K562 (cell line): ENCODE data around the gene DIMT1. TPM values are rescaled to one million over a fixed set of nuclear protein-coding genes. Genes with fewer than 3 reads are reported as not detected.

Experiments used
- DIDO1 ChIP-seq: fragments of 450-650 bp; IDR thresholded peaks from 2 replicates; pipeline ENCODE4 v1.6.1; 2016; ENCODE audit warnings: low read depth, missing biosample characterization, missing genetic modification characterization
- KDM1A ChIP-seq, 2 experiments: fragments of 450-650 bp; IDR thresholded peaks; 2 replicates each; pipeline ENCODE4 v1.6.1; 2016; ENCODE audit warnings: mild to moderate bottlenecking in 2 of 2
- PHB2 ChIP-seq: fragments of 450-650 bp; IDR thresholded peaks from 2 replicates; pipeline ENCODE4 v1.6.1; 2017; ENCODE audit warnings: low read depth
- PHF20 ChIP-seq: fragments of 450-650 bp; IDR thresholded peaks from 2 replicates; pipeline ENCODE4 v1.6.1; 2018; ENCODE audit not compliant: partially characterized antibody
- PHTF2 ChIP-seq: fragments of 250-450 bp; sonication (Bioruptor Pico); IDR thresholded peaks from 2 replicates; pipeline ENCODE4 v1.5.0; 2021; ENCODE audit warnings: mild to moderate bottlenecking
- POLR2G ChIP-seq: fragments of 200-400 bp; formaldehyde crosslinking; IDR thresholded peaks from 2 replicates; pipeline ENCODE4 v1.6.1; 2017; ENCODE audit warnings: low read depth, mild to moderate bottlenecking, antibody characterized with exemption, low read length, moderate library complexity
- POLR3G ChIP-seq: IDR thresholded peaks from 2 replicates; pipeline ENCODE4 v1.6.1; 2011; ENCODE audit not compliant: insufficient read length, insufficient replicate concordance; ENCODE audit errors: extremely low read depth
- RBFOX2 ChIP-seq: fragments of 200-400 bp; formaldehyde crosslinking; IDR thresholded peaks from 2 replicates; pipeline ENCODE4 v1.6.1; 2017; ENCODE audit warnings: low read depth, mild to moderate bottlenecking, low read length, moderate library complexity
- RCOR1 ChIP-seq, 2 experiments: IDR thresholded peaks; 2 replicates each; pipeline ENCODE4 v1.6.1; 2012; ENCODE audit warnings: low read depth in 2 of 2, low read length in 2 of 2, borderline replicate concordance in 1 of 2, improper control_type of control experiment in 1 of 2
- TCF7 ChIP-seq: sonication (generic); IDR thresholded peaks from 2 replicates; pipeline ENCODE4 v1.6.1; 2016; ENCODE audit warnings: antibody characterized with exemption, borderline replicate concordance
- TGIF2 ChIP-seq: sonication (generic); formaldehyde crosslinking; IDR thresholded peaks from 2 replicates; pipeline ENCODE4 v1.8.1; 2022; ENCODE audit warnings: mild to moderate bottlenecking, missing genetic modification reagents, moderate library complexity
- ZFP1 ChIP-seq: fragments of 450-650 bp; formaldehyde crosslinking; IDR thresholded peaks from 2 replicates; pipeline ENCODE4 v1.4.0; 2020; ENCODE audit warnings: mild to moderate bottlenecking, mixed read lengths
- polyA plus RNA-seq, 8 experiments: library from polyadenylated mRNA; depleted of rRNA in 4 of 8; stranded (reverse) in 5 of 8; unstranded in 3 of 8; fragments of >200 nt; fragmentation: Nextera tagmentation in 2 of 8; fragmentation: Illumina TruSeq in 1 of 8; extraction: Ambion mirVana in 2 of 8; extraction: Trizol in 1 of 8; gene quantifications; 2 replicates each; pipeline versions ENCODE4 v1.2.1 to v1.2.3, GENCODE V29; 2011 to 2014; ENCODE audit warnings: inconsistent platforms in 1 of 8, missing spikeins in 1 of 8
- total RNA-seq, 7 experiments: library from RNA; depleted of rRNA in 6 of 7; stranded (reverse); fragments of >200 nt in 6 of 7; fragmentation: Illumina TruSeq in 2 of 7; extraction: Trizol in 2 of 7; gene quantifications; 2 replicates each; pipeline versions ENCODE4 v1.2.1 to v1.2.3, GENCODE V29; 2011 to 2021; ENCODE audit warnings: low replicate concordance in 1 of 7
- TF ChIP-seq, protein P1 (sequence below), 2 experiments: fragments of 450-650 bp; formaldehyde crosslinking in 1 of 2; IDR thresholded peaks; 2 replicates each; pipeline versions ENCODE4 v1.4.0 to v1.6.1; 2014 to 2020; ENCODE audit warnings: mild to moderate bottlenecking in 2 of 2, borderline replicate concordance in 1 of 2, low read depth in 1 of 2
- TF ChIP-seq, protein P2 (sequence below): fragments of 250-450 bp; sonication (Bioruptor Pico); IDR thresholded peaks from 2 replicates; pipeline ENCODE4 v1.8.0; 2022; ENCODE audit warnings: moderate library complexity, mild to moderate bottlenecking, inconsistent platforms
- TF ChIP-seq, protein P3 (sequence below): fragments of 450-650 bp; IDR thresholded peaks from 2 replicates; pipeline ENCODE4 v1.6.1; 2018; ENCODE audit not compliant: partially characterized antibody

Gene DIMT1
- total and polyA plus RNA-seq, 9 of the 15 experiments (the other 6 are each of a cell fraction or from before 2014, with no cell fraction given) = 28.9 to 85.3 (median 54.1) TPM

DNA sequence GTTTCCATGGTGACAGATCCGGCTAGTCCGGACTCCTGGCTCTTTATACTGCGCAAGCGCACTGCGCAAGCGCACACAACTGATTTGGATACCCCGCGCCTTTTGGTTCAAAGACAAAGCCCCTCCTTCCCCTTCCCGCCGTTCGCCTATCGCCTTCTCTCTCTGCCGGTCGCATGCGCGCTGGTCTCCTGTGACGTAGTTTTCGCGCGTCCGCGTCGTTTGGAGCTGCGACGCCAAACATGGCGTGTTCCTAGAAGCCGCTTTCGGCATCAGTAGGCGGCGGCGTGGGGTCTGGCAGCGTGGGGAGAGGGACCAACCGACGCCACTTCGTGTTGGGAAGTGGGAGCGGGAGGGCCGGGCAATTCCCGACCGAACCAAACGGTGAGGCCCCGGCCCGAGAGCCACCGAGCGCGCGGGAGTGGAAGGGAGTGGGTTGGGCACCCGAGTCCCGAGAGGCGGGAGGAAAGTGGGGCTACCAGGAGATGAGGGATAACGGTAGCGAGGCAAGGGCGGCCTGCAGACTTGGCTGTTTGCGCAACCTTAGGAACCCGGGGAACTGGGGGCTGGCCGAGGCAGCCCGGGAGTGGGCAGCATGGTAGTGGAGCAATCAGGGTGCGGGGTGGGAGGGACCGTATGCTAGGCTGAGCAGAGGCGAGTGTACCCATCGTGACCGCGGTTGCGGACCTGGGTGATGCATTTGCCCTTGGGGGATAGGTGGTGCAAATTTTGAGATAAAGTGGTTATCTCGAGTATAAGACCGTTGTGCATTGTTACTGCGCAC is 9.0 kb upstream of the DIMT1 start, which contains the start of gene IPO11 (continued):
- TF ChIP-seq, protein P1, sequence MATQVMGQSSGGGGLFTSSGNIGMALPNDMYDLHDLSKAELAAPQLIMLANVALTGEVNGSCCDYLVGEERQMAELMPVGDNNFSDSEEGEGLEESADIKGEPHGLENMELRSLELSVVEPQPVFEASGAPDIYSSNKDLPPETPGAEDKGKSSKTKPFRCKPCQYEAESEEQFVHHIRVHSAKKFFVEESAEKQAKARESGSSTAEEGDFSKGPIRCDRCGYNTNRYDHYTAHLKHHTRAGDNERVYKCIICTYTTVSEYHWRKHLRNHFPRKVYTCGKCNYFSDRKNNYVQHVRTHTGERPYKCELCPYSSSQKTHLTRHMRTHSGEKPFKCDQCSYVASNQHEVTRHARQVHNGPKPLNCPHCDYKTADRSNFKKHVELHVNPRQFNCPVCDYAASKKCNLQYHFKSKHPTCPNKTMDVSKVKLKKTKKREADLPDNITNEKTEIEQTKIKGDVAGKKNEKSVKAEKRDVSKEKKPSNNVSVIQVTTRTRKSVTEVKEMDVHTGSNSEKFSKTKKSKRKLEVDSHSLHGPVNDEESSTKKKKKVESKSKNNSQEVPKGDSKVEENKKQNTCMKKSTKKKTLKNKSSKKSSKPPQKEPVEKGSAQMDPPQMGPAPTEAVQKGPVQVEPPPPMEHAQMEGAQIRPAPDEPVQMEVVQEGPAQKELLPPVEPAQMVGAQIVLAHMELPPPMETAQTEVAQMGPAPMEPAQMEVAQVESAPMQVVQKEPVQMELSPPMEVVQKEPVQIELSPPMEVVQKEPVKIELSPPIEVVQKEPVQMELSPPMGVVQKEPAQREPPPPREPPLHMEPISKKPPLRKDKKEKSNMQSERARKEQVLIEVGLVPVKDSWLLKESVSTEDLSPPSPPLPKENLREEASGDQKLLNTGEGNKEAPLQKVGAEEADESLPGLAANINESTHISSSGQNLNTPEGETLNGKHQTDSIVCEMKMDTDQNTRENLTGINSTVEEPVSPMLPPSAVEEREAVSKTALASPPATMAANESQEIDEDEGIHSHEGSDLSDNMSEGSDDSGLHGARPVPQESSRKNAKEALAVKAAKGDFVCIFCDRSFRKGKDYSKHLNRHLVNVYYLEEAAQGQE (IDR thresholded peaks at IDR 0.05; ENCODE audit: borderline replicate concordance) = peak; percentile 21; the same call in 1 of the 2 replicates
- TF ChIP-seq, protein P1 (CRISPR knock-in tag; IDR thresholded peaks at IDR 0.05; ENCODE audit: low read depth) = peak; percentile 59; the same call in 1 of the 2 replicates
- TF ChIP-seq, protein P2, sequence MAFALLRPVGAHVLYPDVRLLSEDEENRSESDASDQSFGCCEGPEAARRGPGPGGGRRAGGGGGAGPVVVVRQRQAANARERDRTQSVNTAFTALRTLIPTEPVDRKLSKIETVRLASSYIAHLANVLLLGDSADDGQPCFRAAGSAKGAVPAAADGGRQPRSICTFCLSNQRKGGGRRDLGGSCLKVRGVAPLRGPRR (CRISPR knock-in tag) = no peak
- TF ChIP-seq TGIF2 (CRISPR knock-in tag) = no peak
- peak; percentile 85 for TF ChIP-seq DIDO1
- TF ChIP-seq TCF7 = no peak
- TF ChIP-seq, protein P3, sequence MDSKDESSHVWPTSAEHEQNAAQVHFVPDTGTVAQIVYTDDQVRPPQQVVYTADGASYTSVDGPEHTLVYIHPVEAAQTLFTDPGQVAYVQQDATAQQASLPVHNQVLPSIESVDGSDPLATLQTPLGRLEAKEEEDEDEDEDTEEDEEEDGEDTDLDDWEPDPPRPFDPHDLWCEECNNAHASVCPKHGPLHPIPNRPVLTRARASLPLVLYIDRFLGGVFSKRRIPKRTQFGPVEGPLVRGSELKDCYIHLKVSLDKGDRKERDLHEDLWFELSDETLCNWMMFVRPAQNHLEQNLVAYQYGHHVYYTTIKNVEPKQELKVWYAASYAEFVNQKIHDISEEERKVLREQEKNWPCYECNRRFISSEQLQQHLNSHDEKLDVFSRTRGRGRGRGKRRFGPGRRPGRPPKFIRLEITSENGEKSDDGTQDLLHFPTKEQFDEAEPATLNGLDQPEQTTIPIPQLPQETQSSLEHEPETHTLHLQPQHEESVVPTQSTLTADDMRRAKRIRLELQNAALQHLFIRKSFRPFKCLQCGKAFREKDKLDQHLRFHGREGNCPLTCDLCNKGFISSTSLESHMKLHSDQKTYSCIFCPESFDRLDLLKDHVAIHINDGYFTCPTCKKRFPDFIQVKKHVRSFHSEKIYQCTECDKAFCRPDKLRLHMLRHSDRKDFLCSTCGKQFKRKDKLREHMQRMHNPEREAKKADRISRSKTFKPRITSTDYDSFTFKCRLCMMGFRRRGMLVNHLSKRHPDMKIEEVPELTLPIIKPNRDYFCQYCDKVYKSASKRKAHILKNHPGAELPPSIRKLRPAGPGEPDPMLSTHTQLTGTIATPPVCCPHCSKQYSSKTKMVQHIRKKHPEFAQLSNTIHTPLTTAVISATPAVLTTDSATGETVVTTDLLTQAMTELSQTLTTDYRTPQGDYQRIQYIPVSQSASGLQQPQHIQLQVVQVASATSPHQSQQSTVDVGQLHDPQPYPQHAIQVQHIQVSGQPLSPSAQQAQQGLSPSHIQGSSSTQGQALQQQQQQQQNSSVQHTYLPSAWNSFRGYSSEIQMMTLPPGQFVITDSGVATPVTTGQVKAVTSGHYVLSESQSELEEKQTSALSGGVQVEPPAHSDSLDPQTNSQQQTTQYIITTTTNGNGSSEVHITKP = no peak
- TF ChIP-seq ZFP1 = no peak; the same call in 1 of the 2 replicates
- no peak for TF ChIP-seq POLR3G
- TF ChIP-seq PHF20 = peak; percentile 98
- no peak for TF ChIP-seq PHTF2 (CRISPR knock-in tag)
- peak; percentile 99 for TF ChIP-seq POLR2G
- TF ChIP-seq KDM1A (IDR thresholded peaks at IDR 0.05) = no peak
- no peak for TF ChIP-seq RCOR1 (IDR thresholded peaks at IDR 0.05; ENCODE audit: borderline replicate concordance in 1 of 2, low read depth in 2 of 2, low read length in 2 of 2)
- peak; percentile 98 for TF ChIP-seq RBFOX2
- TF ChIP-seq PHB2 = no peak
